Stimulated activated naive CD4-positive, alpha-beta T cell (primary cell): ENCODE data around the gene GPSM1.
A peak's percentile ranks its signal among the peaks of the same experiment; 100 is the strongest.
"Not testable (repeated sequence)": the region's sequence is repeated elsewhere in the genome, so short reads cannot be mapped to it uniquely, and the experiment has no call there.

Source experiments
- DNase-seq, 6 experiments: peaks; one replicate each; lab custom pipeline; 2025; lab: John Stamatoyannopoulos, UW

Gene GPSM1

GRCh38 chr9:136395345-136396218 lies 68.2 kb downstream of the GPSM1 start:
- DNase-seq = no peak

DNA sequence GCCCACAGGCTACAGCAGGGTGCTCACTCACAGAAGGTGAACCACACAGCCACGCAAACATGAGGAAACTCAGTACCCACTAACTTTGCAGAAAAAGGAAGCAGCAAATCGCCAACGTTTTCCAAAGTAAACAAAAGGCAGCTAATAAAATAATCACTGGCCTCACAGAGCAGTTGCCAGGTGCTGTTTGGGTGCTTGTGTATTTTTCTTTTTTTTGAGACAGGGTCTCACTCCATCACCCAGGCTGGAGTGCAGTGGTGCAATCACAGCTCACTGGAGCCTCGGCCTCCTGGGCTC lies 68.8 kb downstream of the GPSM1 start:
- no peak for DNase-seq

GRCh38 chr9:136397643-136398042 lies 70.3 kb downstream of the GPSM1 start:
- no peak for DNase-seq

- DNase-seq = no peak
Observed at GRCh38 chr9:136398286-136398685, 70.9 kb downstream of the GPSM1 start.

GRCh38 chr9:136399176-136400037 lies 72.1 kb downstream of the GPSM1 start:
- peak in 2 of 6 experiments; percentile 21 to 26 for DNase-seq

- DNase-seq = peak; percentile 67 to 87 (median 80)
Observed at GRCh38 chr9:136400038-136400834, 72.9 kb downstream of the GPSM1 start, which contains the start of gene SNAPC4. SNAPC4 (minus strand) TSS chr9:136400170; CDS start chr9:136398428, 1,742 bp downstream.

DNA sequence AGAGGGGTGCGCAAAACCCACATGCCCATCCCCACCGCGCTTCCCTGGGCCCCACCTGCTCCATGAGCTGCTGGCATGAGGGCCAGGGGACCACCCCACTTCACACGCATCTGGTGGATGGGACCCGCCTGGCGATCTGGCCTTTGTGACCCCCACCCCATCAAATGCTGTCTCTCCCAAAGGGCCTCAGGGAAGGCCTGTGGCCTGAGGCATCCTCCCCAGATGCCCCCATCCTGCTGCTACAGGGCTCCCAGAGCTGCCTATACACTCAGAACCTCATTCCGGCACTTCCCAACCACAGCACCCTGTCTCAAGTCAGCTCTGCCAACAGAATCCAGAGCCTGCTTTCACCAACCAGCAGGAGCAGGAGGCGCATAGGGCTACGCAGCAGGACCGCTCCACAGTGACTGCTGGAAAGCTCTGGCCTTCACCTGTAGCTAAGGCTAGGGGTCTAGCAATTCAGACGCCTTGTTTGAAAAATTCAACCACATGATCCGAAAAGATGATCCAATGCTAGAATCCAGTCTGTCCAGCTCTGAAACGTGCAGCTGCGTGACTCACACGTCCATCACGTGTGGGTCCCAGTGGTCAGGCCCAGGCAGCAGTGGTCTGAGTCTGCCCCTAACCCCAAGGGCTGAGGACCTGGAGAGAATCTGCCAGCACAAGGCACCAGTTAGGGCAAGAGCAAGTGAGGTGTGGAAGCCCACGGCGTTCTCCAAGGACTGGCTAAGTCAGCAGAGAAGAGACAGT lies 74.0 kb downstream of the GPSM1 start:
- no peak for DNase-seq

DNA sequence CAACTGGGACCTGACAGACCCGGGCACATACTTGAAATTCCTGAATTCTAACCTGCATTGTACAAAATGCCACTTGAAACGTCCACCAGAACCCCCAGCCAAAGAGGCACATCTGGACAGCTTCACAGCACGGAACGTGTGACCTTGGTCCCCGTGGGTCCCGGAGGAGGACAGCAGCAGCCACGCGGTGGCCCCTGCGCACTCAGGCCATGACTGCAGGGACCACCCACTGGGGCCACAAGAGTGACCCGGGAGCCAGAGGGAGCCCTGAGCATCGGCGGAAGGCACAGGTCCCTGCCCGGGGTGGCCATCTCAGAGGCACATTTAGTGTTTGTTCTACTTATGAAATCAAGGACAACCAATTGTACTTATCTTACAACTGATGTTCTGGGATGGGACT lies 74.7 kb downstream of the GPSM1 start:
- no peak for DNase-seq

DNA sequence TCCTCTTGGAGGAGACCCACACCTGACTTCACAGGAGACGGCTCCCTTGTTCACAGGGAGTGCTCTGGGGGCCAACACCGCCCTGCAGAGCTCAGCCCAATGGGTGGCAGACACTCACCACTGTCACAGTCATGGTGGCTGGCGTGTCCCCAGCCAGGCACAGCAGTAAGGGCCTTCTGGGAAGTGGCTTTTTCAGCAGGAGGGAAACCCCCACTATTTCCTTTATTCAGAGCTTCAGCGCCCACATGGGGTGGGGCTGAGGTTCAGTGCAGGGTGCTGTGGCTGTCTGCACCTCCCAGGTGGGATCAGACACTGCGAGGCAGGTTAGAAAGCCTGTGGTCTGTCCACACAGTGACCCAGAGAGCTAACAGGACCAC lies 76.2 kb downstream of the GPSM1 start:
- DNase-seq = peak; percentile 19 to 65 (median 35)

DNA sequence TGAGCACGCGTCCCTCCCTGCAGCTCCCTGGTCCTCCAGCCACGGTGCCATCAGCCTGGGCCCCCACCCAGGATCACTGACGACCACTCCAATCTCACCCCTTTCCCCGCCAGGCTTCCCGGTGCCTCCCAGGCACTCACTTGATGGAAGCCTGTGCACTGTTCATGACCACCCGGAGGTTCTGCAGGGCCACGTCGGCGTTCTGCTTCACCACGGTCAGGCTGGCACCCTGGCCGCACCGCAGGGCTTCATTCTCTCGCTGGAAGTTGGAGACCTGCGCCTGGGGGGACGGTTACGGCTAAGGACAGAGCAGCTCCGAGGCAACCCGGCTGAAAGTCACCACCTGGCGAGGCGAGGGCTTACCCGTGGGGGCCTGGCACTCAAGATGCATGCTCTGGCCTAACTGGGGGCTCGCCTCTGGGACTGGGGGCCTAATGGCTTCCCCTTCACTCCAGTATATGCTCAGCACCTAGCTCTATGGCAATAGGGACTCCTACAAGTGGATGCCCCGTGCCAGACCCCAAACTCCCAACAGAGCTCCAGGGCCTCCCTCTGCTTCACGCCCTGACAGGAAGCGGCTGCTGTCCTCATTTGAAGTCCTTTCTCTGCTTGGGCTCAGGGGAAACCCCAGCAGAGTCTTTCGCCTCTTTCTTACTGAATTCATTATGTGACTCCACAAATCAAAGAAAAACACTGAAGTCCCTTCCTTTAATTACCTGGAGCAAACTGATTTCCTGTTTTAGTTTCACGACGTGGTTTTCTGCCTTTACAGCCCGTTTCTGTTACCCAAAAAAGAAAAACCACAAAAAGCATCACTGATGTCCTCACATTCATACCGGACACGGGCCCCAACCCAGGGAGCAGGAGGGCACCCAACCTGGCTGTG lies 76.8 kb downstream of the GPSM1 start:
- DNase-seq = peak in 1 of 6 experiments; percentile 9

- no peak for DNase-seq
Observed at GRCh38 chr9:136404801-136405136, 77.4 kb downstream of the GPSM1 start.

DNA sequence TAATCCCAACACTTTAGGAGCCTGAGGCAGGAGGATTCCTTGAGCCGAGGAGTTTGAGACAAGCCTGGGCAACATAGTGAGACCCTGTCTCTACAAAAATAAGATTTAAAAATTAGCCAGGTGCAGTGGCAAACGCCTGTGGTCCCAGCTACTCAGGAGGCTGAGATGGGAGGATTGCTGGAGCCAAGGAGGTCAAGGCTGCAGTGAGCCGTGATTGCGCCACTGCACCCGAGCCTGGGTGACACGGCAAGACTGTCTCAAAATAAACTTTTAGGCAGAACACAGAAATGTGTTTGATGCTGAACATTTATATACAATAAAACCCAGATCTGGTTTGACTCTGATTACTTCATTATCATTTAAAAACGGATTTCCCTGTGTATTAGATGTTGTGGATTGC lies 78.1 kb downstream of the GPSM1 start:
- no peak for DNase-seq

DNA sequence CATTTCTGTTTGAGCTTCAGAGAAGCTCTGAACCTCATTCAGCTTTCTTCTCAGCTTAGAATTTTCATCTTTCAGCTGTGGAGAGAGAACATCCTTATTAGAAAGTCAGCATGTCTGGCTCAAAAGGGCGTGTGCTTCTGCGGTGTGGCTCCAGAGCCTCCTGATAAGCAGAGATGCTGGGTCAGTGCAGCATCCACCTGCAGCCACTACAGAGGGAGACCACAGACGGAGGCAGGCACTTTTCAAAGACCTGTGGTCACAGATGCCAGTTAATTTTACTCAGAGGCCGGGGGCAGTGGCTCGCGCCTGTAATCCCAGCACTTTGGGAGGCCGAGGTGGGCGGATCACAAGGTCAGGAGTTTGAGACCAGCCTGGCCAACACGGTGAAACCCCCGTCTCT lies 78.6 kb downstream of the GPSM1 start:
- DNase-seq = not testable (repeated sequence)

GRCh38 chr9:136407061-136407460 lies 79.7 kb downstream of the GPSM1 start:
- DNase-seq = not testable (repeated sequence)

- no peak for DNase-seq
Observed at GRCh38 chr9:136407911-136408310, 80.6 kb downstream of the GPSM1 start.
